T-helper 1 cell treated with Interleukin-12 subunit alpha and Interleukin-12 subunit beta and Interleukin-4 antibody, amounts not matched to agents 30 ng/mL and 1 ng/mL, for 36 hours (primary cell): ENCODE measurements around the gene AGK. TPM values are rescaled to one million over a fixed set of nuclear protein-coding genes. Genes with fewer than 3 reads are reported as not detected.
"Not testable (repeated sequence)": the region's sequence is repeated elsewhere in the genome, so short reads cannot be mapped to it uniquely, and the experiment has no call there.

Experiments
- intact Hi-C: fragments of 100-400 bp; cut with micrococcal nuclease; formaldehyde crosslinking; loops from one replicate; pipeline ENCODE4 v1.15.1; 2024
- total RNA-seq: library from RNA; stranded (reverse); gene quantifications from 2 replicates; pipeline ENCODE4 v1.2.3, GENCODE V29; 2022

The AGK gene
- total RNA-seq, 1 donor from 2014 or later: 79.0 TPM

DNA sequence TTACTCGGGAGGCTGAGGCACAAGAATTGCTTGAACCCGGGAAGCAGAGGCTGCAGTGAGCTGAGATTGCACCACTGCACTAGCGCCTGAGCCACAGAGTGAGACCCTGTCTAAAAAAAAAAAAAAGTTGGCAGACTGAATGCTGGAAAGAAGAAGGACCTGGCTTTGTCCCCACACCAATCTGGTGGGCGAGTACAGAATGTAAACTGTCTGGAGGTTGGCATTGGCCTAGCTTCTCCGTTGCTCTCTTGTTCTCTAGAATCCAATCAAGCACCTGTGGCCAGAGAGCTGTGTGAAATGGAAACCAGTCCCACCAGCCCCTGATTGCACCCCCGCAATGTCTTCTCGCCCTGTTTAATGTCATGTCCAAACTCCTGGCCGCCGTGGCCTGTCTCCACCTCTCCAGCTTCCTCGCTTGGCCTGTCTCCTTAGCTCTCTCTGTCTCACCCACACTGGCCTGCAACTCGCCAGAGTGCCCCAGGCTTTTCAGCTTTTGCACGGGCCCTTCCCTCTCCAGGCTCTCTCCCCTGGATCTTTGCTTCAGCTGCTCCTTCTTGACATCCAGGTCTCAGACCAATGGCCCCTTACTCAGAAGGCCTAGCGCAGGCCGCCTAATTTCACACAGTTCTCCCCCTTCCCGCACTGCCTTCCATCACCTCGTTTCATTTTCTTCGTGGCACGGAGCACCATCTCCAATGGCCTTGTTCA is 670 bp upstream of the AGK start:
- intact Hi-C loops: loop anchor here (1.0 to 10.0 kb wide), 7 partner anchors 9 to 1486 kb away; partner anchors contain the start of genes ADCK2, MRPS33, NDUFB2 and PARP12

DNA sequence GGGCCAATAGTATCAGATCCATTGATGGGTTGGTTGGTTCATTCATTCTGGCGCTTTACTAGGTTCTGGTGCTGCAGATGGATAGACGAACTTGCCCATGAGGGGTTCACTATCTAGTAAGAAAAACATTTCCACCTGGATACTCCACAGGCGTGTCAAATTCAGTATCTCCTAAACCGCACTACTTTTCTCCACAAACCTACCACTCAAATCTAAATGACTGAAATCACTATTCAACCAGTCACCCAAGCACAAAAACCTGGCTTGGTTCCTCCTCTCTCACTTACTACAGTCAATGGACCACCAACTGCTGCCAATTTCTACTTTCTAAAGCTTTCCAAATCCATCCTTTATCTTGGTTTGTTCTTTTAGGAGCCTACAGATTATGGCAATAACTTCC is 572 bp downstream of the AGK start:
- intact Hi-C loops: loop anchor here (1.0 to 10.0 kb wide), 8 partner anchors 8 to 1487 kb away; partner anchors contain the start of genes ADCK2, MRPS33, NDUFB2 and PARP12

DNA sequence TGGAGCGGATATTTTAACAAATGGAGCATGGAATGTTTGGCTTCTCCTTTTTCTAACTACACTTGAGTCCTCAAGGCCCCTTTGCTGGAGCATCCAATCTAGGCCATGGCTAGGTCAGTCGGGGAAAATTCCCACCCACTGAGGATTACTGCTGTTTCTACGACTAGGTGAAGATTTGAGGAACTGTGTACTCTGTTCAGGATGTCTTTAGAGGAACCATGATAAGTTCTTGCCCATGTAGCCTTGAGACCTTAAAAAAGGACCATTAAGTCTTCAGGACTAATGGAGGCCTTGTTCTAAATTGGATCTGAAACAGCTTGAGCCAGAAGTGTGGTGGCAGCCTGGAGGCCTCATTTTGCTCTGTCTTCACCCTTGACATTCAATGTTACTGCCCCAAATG is 6.2 kb downstream of the AGK start:
- intact Hi-C loops: loop anchor here (5.0 to 10.0 kb wide), 3 partner anchors 1080 to 1493 kb away; partner anchors contain the start of genes MKRN1 and PARP12

DNA sequence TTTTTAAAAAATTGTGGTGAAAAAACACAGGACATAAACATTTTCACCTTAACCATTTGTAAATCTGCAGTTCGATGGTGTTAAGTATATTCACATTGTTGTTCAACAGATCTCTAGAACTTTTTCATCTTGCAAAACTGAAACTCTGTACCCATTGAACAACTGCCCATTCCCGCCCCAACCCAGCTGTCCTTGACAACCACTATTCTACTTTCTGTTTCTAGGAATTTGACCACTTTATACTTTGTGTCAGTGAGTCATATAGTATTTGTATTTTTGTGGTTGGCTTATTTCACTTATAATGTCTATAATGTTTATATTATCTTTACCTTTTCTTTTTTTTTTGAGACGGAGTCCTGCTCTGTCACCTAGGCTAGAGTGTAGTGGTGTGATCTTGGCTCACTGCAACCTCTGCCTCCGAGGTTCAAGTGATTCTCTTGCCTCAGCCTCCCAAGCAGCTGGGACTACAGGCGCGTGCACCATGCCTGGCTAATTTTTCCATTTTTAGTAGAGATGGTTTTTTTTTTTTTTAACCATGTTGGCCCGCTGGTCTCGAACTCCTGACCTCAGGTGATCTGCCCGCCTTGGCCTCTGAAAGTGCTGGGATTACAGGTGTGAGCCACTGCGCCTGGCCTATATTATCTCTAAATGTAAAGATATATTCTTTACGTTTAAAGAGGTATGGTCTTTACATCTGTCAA is 6.8 kb downstream of the AGK start:
- intact Hi-C loops: loop anchor here (1.0 to 10.0 kb wide), 10 partner anchors 28 to 1493 kb away; partner anchors contain the start of genes BRAF, MKRN1, MRPS33 and PARP12

DNA sequence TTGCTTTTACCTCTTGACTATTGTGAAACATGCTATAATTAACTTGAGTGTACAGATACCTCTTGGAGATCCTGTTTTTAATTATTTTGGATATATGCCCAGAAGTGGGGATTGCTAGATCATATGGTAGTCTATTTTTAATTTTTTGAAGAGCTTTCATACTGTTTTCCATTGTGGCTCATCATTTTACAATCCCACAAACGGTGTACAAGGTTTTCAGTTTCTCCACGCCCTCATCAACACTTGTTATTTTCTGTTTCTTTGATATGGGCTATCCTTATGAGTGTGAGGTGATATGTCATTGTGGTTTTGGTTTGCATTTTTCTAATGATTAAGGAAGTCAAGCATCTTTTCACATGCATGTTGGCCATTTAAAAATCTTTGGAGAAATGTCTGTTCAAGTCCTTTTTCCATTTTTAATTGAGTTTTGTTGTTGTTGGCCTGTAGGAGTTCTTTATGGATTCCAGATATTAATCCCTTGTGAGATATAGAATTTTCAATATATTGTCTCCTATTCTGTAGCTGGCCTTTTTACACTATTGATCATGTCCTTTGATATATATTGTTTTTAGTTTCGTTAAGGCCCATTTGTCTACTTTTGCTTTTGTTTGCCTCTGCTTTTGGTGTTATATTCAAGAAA is 7.5 kb downstream of the AGK start:
- intact Hi-C loops: loop anchor here (1.0 to 10.0 kb wide), 11 partner anchors 7 to 1494 kb away; partner anchors contain the start of genes AGK, BRAF, MKRN1 and MRPS33

DNA sequence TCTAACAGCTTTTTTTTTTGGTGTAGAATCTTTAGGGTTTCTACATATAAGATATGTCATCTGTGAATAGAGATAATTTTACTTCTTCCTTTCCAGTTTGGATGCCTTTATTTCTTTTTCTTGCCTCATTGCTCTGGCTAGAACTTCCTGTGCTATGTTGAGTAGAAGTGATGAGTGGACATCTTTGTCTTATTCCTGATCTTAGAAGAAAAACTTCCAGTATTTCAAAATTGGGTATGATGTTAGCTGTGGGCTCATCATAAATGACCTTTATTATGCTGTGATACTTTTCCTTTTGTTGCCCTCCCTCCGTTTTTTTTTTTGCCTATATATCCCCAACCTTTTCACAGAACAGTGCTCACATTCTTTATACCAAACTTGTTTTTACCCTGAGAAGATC is 8.8 kb downstream of the AGK start:
- intact Hi-C loops: loop anchor here (1.0 to 10.0 kb wide), 8 partner anchors 9 to 1495 kb away; partner anchors contain the start of genes AGK, BRAF, MKRN1 and PARP12

DNA sequence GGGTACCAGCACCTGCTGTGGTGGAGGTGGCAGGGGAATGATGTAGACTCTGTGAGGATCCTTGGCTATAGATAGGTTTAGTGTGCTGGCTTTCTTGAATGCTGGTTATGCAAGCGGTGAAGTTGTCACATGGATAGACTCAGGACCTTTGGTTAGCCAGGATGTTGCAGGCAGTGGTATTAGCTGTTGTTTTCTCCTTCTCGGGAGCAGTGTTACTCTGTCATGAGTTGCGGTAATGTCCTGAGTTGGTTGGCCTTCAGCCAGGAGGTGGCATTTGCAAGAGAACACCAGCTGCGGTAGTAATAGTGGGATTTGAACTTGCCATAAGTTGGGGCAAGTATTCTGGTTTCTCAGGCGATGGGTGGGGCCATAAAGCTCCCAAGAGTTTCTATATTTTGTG is 10.8 kb downstream of the AGK start:
- intact Hi-C loops: no loop called here

DNA sequence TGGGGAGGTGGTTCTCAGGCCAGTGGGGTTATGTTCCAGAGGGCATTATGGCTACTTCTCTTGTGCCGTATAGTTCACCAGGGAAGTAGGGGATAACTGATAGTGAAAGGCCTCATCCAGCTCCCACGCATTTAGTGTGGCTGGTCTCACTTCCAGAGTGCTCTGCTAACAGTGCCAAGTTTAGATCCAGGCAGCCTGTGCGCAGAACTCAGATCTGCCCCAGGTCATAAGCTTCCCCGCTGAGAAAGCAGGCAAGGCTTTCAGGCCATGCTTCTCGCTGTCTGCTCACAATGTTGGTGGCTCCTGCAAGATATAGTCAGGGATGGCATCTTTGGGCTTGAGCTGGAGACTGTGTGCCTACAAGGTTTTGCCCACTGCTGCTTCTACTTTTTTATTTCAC is 11.3 kb downstream of the AGK start:
- intact Hi-C loops: no loop called here

DNA sequence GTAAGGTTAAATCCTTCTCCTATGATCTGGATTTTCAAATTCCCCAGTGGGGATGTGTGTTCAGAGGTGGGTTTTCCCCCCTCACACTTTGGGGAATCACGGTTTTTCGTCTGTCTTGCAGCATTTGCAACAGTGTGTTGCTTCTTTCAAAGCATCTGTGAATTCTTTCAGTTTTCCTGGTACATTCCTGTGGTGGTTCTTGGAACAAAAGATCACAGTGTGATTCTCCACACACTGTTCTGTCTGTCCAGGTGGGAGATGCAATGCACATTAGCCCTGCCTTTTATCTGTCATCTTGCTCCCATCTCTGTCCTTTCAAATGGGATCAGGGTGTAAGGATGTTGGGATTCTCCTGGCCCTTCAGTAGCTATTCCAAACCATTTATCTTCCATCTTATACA is 11.8 kb downstream of the AGK start:
- intact Hi-C loops: no loop called here

DNA sequence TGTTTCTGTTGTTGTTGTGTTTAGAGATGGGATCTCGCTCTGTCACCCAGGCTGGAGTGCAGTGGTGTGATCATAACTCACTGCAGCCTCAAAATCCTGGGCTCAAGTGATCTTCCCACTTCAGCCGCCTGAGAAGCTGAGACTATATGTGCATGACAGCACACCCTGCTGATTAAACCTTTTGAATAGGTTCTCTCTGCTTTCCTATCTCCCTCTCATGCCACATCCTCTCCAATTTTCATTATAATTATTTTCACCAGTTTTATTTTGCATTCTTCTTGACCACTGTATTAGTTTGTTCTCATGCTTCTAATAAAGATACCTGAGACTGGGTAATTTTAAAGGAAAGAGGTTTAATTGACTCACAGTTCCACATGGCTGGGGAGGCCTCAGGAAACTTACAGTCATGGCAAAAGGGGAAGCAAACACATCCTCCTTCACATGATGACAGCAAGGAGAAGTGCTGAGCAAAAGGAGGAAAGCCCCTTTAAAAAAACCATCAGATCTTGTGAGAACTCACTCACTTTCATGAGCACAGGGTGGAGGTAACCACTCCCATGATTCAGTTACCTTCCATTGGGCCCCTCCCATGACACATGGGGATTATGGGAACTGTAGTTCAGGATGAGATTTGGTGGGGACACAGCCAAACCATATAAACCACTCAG is 12.9 kb downstream of the AGK start:
- intact Hi-C loops: no loop called here

DNA sequence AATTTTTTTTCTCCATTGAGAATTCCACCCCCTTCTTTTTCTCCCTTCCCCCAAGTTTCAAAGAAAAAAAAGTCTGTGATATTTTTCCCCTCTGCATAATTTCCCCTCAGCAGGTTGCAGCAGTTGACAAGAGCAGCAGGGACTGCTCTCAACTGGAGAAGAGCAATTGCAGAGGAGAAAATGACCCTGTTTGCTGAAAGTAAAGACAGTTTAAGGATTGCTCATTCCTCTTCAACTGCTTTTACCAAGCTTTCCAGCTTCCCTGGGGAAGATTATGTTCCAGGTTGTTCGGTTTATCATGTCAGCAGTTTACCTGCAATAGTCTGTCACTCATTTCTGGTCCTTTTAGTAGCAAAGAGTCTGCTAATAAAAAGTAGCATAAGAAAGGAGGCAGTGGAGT is 16.2 kb downstream of the AGK start:
- intact Hi-C loops: no loop called here

DNA sequence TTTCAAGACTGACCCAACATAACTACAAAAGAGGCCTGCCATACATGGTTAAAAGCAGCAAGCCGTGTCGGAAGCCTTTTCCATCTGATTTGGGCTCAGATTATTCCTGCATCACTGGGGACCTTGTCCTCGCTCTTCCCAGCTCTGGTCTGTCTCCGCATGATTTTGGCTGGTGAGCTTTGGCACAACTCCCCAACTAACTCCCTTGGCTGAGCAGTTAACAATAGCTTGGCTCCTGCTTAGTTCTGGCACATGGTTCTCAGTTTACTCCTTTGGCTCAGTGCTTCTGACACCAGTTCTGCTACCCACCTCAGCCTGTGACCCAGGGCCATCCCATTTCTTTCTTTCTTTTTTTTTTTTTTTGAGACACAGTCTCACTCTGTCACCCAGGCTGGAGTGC is 17.0 kb downstream of the AGK start:
- intact Hi-C loops: no loop called here

DNA sequence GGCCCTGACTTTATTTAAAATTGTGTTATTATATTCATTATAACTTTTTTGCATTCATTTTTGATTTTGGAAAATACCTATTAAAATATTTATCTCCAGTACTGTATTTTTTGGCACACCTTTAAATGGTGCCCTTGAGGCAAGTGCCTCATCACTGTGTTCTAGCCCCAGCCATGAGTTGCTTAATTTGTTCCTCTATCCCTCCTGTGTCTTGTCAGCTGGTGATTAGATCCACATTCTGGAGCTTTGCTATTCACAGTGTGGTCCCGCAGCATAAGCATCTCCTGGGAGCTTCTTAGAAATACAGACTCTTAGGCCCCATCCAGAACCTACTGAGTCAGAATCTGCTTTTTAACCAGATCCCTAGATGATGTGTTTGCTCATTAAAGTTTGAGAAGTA is 19.8 kb downstream of the AGK start:
- intact Hi-C loops: no loop called here

DNA sequence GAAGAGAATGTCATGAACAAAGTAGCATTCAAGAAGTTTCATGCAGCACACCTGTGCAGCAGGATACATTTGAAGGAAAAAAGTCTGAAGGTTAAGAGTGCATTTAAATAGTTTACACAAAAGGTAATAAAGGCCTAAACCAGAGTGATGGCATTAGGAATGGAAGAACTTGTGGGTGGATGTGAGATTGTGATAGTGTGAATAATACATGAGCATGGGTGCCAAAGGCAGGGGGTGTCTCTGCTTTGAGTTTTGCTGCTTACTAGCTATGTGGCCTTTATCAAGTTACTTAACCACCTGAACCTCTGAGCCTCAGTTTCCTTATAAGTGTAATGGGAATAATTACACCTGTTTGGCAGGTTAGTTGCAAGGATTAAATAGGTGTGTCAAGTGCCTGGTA is 21.0 kb downstream of the AGK start:
- intact Hi-C loops: no loop called here

DNA sequence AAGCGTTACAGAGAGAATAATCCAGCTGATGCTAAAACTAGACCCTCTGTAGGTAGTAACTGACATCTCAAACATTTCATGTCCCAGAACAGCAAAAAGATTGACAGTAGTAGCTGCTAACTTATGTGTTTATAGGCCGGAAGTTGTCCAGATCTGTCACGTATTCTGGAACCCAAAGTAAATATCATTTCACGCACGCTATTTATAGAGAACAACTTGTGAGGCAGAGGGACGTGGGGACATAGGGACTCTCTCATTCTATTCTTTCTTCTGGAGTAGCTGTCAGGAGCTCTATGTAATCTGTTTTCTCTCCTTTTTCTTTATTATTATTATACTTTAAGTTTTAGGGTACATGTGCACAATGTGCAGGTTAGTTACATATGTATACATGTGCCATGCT is 22.3 kb downstream of the AGK start:
- intact Hi-C loops: no loop called here

DNA sequence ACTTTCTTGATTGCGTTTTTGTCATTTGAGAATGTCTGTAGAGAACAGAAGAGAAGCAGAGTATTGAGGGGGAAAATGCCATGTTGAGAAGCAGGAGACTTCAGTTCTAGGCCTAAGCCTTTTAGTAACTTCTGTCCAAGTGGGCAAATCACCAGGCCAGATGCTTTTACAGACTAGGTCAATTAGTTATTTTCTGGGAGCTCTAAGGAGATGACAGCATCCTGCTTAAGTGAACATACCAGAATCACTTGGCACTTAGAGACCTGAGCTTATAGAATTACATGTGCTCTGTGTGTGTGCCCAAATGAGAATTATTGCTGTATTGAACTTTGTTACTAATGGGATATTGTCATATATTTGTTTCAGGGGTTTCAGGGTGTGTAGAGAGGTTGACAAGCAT is 24.0 kb downstream of the AGK start:
- intact Hi-C loops: no loop called here

DNA sequence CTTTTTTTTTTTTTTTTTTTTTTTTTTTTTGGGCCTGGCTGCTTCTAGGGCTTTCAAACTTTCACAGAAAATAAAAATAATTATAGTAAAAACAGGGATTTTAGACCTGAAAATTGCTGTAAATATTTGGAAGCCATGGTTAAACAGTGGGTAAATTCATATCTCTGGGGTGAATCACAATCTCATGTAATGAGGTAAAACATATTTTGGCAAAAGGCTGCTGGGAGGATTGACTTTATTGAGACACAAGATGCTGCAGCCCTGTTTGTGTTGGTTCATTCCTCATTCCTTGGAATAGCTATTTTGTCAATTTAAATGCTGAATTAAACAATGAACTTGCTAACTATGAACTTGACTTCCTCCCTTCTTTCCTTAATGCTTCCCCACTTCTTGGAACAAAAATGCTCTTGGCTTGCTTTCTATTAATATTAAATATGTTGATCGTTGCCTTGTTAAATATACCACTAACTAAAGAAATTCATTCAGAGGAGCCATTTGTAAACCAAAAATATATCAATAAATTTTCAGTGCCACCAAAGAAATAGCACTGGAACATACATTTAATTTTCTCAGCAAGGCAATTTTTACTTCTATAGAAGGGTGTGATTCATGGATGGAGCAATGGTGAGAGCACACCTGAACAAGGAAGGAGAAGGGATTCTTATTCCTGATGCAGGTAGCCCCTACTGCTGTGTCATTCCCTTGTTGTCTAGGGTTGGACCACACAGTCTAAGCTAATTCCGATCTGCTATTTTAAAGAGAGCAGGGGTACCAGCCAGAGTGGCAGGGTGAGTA is 24.6 kb downstream of the AGK start:
- intact Hi-C loops: no loop called here

DNA sequence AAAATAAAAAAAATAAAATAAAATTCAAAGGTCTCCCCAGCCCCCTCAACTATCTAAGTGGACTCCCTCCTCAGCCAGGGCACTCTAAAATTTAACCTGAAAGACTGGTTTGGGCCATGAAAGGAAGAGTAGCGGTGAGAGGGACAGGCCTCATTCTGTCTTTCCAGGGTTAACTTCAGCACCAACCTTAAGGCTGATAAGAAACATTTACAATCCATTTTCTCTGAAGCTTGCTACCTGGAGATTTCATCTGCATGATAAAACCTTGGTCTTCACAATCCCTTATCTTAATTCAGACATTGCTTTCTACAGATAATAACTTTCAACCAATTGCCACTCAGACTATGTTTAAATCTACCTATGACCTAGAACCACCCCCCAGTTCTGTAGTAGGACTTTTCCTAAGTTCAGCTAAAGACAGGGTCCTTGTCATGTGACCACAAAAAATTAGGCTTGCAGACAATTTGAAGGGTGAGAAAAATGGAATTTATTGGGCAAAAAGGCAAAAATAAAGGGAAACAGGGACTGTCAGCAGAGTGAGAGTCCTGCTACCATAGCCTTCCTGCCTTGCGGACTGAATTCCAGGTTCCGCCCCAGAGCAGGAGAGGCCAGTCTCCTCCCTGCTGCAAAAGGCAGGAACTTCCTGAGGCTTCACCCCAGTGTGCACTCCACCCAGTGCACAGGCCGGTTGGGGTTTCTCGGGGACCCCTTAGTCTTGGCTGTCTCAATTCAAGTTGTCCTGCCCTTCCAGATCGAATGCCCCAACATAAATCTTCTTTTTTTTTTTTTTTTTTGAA is 26.0 kb downstream of the AGK start:
- intact Hi-C loops: no loop called here

DNA sequence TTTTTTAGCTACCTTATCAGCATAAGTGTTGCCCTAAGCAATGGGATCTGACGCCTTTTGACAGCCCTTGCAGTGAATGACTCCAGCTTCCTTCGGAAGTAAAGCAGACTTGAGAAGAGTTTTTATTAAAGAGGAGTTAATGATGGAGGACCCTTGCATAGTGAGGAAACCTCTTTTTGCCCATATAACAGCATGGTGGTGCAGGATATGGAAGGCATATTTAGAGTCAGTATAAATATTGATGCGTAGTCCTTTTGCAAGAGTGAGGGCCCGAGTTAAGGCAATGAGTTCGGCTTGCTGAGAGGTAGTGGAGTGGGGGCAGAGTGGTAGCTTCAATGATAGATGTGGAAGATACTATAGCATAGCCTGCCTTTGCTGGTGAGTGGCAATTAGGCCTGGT is 28.7 kb downstream of the AGK start:
- intact Hi-C loops: not testable (repeated sequence)

DNA sequence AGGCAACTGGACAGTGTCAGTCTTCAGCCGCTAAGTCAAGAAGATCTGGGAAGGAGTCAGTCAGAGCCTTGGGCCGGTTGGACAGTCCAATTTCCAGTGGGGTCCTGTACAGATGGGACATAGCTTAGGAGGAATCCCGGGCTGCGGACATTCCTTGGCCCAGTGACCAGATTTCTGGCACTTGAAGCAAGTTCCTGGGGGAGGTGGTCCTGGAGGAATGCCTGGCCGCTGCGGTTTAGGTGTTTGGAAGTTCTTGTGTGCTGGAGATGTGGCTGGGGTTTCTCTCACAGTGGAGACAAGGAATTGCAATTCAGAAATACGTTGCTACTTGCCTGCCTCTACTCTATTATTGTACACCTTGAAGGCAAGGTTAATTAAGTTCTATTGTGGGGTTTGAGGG is 30.9 kb downstream of the AGK start:
- intact Hi-C loops: not testable (repeated sequence)
